ENCODE measurements around the gene DGUOK.

- TF ChIP-seq CTCF (IDR thresholded peaks at IDR 0.05) (no peak), POLR2A (IDR thresholded peaks at IDR 0.05) (no peak)
Measured at GRCh38 chr2:73961274-73961673, 34.6 kb downstream of the DGUOK start.
